ENCODE results near the gene CHST11.

Gene CHST11

DNA sequence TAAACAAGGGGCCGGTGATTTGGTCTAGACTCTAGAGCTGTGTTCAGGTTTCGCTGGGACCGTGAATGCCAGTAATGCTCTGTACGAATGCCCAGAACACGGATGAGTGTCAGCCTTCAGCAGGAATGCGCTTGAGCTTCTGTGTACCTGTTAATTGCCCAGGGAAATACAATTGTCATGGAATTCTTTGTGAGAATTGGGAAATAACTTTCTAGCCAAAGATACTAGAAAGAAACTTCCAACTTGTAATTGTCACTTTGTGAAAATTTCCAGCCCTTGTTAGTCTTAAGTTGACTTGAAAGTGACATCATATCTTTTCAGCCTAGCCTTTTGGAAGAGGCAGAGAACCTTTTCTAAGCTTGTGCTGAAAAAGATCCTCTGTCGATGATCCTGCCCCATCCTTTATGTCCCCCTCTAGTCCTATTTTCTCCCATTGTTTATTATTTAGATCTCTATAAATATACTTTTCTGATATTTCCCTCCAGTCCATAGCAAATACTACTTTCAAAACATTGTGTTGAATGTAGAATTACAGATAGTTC lies 2.7 kb downstream of the CHST11 start:
- no peak for TF ChIP-seq CTCF (conservative IDR thresholded peaks at IDR 0.05; ENCODE audit: low read length)
- no peak for DNase-seq (ENCODE audit: low read depth)
- H3K4me3 ChIP-seq (ENCODE audit: low read length) = peak overlapping the region; percentile 85

GRCh38 chr12:104460041-104460719 lies 3.4 kb downstream of the CHST11 start:
- no peak for DNase-seq (ENCODE audit: low read depth)
- H3K4me3 ChIP-seq (ENCODE audit: low read length) = no peak overlapping the region
- TF ChIP-seq CTCF (conservative IDR thresholded peaks at IDR 0.05; ENCODE audit: low read length) = no peak

DNA sequence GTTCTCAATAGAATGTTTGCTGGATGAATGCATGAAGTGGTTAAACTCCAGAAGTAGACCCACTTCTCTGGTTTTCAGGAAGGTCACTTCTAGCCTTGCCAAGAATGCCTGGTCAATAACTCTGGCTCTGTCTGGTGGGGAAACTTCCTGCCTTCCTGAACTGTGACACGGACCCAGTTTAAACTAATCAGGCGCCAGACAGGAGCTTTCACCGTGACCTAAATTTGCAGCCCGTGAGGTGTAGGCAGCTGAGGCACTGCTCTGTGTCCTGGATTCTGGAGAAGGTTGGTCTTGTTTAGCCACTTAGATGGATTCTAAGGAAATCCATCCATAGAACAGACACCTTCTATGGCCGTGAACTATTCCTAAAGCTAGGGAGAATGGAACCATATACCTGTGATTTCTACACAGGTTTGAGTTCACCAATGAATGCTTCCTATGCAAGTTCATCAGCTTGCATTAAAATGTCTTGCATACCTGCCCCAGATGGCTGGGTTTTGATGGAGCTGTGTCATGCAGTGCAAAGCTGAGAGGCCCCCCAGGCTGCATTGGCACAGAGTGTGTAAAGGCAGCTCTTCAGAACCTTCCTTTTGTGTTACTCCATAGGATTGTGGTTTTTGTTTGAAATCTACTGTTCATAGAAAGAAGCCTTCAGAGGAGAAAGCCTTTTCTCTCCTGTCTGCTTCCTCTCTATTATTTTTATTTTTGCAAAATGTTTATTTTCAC lies 4.4 kb downstream of the CHST11 start:
- no peak for DNase-seq (ENCODE audit: low read depth)
- no peak for TF ChIP-seq CTCF (conservative IDR thresholded peaks at IDR 0.05; ENCODE audit: low read length)
- no peak overlapping the region for H3K4me3 ChIP-seq (ENCODE audit: low read length)

DNA sequence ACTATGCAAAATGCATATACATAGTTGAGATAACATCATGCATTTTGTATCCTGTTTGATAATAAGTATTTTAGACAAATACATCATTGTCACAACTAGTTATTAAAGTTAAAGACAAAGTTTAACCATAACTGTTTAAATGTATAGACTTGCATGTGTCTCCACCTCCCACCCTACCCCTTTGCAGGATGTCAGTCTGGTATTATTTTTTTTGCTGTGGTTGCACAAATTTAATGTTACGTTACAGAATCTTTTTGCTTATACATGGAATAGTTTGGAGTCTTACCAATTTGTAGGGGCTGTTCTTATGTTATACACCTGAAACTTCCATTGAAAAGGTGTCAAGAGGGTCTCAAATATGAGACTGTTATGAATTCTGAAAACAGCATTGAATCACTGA lies 5.6 kb downstream of the CHST11 start:
- no peak for DNase-seq (ENCODE audit: low read depth)
- H3K4me3 ChIP-seq (ENCODE audit: low read length) = no peak overlapping the region
- TF ChIP-seq CTCF (conservative IDR thresholded peaks at IDR 0.05; ENCODE audit: low read length) = no peak

- no peak for TF ChIP-seq CTCF (conservative IDR thresholded peaks at IDR 0.05; ENCODE audit: low read length)
- H3K4me3 ChIP-seq (ENCODE audit: low read length) = no peak overlapping the region
- no peak for DNase-seq (ENCODE audit: low read depth)
Measured at GRCh38 chr12:104462931-104463339, 6.2 kb downstream of the CHST11 start.

DNA sequence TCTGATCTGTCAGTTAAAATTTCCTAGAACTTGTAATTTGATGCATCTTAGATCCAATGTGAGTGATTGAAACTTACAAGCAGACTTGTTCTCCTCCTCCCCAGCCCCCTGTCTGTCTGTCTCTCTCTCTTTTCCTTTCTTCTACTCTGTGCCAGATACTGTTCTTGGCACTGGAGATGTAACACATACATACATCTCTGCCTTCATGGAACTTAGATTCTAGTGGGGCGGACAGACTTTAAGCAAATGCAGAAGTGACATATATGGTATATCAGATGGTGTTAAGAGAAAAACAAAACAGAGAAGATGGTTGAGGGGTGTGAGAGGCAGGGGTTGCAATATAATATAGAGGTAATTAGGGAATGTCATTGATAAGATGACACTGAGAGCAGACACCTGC lies 6.6 kb downstream of the CHST11 start:
- DNase-seq (ENCODE audit: low read depth) = no peak
- no peak overlapping the region for H3K4me3 ChIP-seq (ENCODE audit: low read length)
- no peak for TF ChIP-seq CTCF (conservative IDR thresholded peaks at IDR 0.05; ENCODE audit: low read length)

DNA sequence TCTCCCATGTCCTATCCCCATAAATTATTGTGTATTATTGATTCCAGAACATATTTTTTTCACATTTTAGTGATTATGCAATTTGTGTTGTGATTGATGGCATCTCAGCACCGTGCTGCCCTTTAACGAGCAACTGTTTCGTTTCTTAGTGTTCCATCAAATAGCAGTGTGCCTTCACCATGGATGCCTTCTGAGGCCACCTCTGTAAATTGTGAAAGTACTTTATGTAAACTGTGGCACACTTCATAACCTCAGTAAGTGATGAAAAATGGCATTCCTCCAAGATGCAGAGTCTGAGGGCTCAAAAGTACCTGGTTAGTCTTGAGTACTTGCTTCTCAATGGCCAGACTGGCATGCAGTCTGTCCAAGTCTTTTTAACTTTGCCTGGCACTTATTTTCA lies 8.2 kb downstream of the CHST11 start:
- H3K4me3 ChIP-seq (ENCODE audit: low read length) = no peak overlapping the region

More for the DNA sequence above, 8.2 kb downstream of the CHST11 start:
- DNase-seq (ENCODE audit: low read depth) = no peak
- no peak for TF ChIP-seq CTCF (conservative IDR thresholded peaks at IDR 0.05; ENCODE audit: low read length)

Data from AG10803 (cell line).